ENCODE results near the gene NCOA5.
A peak's percentile ranks its signal among the peaks of the same experiment; 100 is the strongest.

The NCOA5 gene

DNA sequence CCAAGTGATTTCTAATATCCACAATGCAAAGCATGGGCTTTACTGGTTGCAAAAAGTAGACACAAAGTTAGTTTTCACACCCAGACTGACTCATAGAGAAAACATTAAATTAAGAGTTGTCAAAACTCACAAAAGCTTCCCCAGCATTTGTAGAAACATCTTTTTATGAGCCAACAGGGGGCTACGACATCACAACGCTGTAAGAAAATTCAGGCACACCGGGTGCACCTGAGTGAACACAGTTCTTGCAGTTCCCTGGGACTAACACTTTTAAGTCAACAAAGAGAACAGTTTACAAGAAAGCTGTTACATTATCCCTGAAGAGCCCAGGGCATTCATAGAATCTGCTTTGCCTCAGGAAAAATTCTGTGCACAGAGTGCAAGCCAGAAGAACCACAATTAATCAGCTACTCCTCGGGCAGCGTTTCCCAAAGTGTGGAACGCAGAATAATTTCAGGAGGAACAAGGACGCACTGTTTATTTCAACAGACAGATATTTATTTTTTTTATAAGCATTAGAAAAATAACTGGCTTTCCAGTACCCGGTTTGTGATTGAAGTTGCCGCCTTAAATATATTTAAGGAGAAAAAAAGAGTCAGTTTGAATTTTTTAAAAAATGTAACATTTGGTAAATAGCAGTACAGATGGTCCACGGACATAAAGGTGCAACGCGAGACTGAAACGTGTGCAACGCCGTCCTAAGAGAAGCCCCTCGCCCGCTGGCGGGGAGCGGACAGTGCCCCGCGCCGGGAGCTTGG is 1.2 kb downstream of the NCOA5 start:
- no peak for DNase-seq

DNA sequence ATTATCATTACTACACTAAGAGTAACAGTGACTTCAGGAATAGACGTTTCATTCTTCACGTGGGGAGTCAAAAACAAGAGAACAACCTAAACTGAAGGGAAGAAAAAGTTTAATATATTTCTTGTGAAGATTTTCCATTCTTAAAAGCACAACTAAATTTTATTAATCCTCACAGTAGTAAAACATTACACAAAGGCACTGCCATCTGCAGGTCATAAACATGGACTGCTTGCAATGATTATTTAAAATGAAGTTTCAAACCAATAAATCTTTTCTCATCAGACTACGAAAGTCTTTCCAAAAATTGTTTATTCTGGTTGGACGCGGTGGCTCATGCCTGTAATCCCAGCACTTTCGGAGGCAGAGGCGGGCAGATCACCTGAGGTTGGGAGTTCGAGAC is 2.6 kb downstream of the NCOA5 start:
- DNase-seq: no peak

DNA sequence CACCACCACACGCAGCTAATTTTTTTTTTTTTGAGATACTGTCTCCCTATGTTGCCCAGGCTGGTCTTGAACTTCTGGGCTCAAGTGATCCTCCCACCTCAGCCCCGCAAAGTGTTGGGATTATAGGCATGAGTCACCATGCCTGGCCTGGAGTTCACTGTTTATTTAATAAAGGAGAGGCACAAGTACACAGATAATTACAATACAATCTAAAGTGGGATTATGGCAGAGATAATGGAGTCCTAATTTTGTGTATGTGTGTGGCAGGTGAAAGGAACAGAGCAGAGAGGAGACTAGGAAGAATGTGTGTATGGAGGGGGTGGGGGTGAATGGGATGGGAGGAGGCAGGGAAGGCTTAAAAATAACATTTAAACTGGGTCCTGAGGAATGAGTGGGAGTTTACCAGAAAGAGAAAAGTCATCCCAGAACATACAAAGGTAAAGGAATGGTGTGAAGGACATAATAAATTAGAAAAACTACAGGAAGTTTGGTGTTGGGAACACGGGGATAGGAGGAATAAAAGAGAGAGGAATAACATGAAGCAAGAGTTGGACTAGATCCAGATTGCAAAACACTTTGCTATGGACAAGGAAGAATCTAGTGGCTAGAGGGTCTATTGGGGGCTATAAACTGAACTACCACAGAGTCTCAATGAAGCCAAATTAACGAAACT is 4.4 kb downstream of the NCOA5 start:
- no peak for DNase-seq

- no peak for DNase-seq
Observed at GRCh38 chr20:46084805-46085178, 5.0 kb downstream of the NCOA5 start.

DNA sequence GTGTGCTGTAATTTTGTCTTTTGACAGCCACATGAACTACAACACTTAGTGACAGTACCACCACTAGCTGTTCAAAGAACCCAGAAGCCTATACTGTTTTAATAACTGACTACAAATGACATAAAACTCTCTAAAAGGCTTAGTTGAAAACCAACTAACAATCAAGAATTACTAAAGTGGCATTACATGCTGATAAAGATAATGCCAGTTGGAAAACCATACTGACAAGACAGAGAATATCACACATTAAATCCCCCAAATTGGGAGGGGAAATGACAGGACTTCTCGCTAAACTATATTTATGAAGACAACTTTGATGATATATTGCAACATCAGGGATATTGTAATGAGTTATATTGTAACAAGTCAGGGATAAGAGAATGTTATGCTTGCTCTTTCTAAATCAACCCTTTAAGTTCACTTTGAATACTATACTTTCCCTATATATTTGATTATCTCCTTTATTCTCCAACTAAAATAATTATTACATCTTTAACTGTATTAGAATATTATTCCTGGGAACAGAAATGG is 6.2 kb downstream of the NCOA5 start:
- no peak for DNase-seq

DNA sequence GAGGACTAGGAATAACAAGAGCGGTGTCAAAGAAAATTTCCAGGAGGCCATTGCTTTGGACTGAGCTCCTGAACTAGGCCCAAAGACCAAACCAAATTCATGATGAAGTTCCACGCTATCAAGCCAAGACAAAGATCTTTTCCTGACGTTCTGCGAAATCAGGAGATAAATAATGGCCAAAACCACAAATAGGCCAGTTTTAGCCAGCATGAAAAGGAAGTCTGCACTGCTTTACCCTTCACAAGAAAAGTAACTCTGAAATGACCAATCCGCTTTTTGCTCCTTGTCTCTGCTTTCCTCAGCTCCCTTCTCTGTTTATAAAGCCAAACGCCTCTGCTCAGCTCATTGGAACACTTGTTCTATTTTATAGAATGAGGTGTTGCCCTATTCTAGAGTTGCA is 6.7 kb downstream of the NCOA5 start:
- no peak for DNase-seq

- DNase-seq: no peak
Observed at GRCh38 chr20:46081074-46081473, 8.7 kb downstream of the NCOA5 start.

DNA sequence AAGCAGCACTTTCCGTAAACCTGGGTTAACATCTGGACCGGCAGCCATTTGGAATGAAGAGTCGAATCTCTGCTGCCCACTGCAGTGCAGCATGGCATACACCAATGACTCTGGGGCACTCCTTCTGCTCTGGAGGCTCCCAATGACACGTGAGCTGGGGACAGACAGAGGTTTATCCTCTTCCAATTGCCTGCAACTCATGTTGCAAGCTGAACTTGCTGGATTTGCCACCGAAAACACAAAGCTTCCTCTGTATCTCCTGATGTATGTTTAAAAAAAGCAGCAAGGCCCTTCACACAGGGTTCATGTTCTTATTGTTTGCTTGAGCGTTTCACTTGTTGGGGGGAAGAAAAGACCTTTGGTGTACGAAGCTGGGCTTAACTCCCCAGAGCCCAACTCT is 10.8 kb downstream of the NCOA5 start:
- DNase-seq: no peak

- DNase-seq: no peak
Observed at GRCh38 chr20:46077642-46078305, 12.0 kb downstream of the NCOA5 start.

DNA sequence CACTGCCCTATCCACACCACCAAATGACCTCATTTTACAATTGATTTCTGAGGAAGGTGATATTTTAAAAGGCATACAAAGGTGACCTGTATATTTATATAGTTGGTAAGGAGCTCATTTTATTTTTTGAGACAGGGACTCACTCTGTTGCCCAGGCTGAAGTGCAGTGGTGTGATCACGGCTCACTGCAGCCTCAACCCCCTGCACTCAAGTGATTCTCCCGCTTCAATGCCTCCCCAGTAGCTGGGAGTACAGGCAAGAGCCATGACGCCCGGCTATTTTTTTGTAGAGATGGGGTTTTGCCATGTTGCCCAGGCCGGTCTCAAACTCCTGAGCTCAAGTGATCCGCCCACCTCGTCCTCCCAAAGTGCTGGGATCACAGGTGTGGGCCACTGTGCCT is 13.0 kb downstream of the NCOA5 start:
- no peak for DNase-seq

GRCh38 chr20:46074006-46074405 is 15.8 kb downstream of the NCOA5 start:
- DNase-seq: no peak

DNA sequence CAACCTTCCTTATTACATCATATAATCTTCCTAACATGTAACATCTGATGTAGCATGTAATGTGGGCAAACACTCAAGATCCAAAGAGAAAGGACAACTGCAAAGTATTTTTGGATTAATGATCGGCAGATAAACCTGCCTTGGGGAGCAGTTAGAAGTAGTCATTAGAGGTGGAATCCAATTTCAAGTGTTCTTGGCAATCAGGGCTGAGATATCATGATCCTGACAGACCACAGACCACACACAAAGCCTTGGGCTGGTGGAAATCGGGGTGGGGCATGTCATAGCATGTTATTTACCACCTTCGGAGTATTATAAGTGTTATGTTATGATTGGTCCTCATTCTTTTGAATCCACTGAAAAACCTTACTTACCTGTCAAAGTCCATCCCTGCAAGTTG is 16.3 kb downstream of the NCOA5 start:
- no peak for DNase-seq

- DNase-seq: no peak
Observed at GRCh38 chr20:46073024-46073423, 16.7 kb downstream of the NCOA5 start.

GRCh38 chr20:46071573-46071972 is 18.2 kb downstream of the NCOA5 start:
- DNase-seq: no peak

DNA sequence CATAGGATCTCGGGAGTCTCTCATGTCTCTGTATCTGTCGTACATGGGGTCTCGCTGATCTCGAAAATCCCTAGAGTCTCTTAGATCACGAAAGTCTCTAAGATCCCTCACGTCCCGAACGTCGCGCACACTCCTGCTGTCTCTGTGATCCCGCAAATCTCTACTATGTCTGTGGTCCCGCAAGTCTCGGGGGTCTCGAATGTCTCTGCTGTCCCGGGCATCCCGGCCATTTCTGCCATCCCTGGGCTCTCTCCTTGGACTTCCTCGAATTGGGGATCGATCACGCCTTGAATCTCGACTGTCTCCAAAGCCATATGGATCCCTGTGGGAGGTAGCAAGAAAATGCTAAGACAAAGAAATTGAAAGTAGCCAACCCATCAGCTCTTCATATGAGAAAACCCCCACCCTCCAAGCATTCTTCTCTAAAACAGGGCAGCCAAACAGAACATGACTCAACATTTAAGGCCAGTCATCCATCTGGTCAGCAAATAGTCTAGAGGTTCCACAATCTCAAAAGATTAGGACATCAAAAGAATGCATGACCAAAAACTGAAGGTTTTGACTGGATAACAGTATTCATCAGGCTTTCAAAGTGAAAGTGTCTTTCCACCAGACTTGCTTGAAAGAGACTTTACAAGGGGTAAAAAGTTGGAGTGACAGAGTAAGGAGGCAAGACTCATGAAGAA is 19.4 kb downstream of the NCOA5 start:
- DNase-seq: no peak

- no peak for DNase-seq
Observed at GRCh38 chr20:46065691-46066090, 24.1 kb downstream of the NCOA5 start.

GRCh38 chr20:46065006-46065405 is 24.8 kb downstream of the NCOA5 start:
- no peak for DNase-seq

- no peak for DNase-seq
Observed at GRCh38 chr20:46063652-46064054, 26.1 kb downstream of the NCOA5 start.

GRCh38 chr20:46063151-46063550 is 26.6 kb downstream of the NCOA5 start:
- no peak for DNase-seq

- DNase-seq: no peak
Observed at GRCh38 chr20:46062621-46063020, 27.1 kb downstream of the NCOA5 start.

DNA sequence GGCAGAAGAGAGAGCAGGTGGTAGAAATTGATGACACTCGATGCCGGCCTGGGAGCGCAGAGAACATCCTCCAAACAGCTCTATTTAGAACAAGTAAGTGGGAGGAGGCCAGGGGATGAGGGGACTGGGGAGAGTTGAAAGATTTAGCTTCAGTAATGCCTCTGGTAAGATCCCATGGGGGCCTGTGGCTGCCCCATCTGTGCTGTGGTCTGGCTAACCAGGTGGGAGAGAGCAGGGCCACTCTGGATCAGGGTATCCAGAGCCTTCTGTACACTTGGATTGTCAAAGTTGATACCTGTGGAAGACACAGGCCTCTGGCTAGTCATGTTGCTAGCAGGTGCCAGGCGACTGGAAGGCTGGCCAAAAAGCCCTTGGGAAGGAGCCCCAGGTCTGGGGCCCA is 27.6 kb downstream of the NCOA5 start:
- no peak for DNase-seq

GRCh38 chr20:46060975-46061374 is 28.8 kb downstream of the NCOA5 start:
- no peak for DNase-seq

DNA sequence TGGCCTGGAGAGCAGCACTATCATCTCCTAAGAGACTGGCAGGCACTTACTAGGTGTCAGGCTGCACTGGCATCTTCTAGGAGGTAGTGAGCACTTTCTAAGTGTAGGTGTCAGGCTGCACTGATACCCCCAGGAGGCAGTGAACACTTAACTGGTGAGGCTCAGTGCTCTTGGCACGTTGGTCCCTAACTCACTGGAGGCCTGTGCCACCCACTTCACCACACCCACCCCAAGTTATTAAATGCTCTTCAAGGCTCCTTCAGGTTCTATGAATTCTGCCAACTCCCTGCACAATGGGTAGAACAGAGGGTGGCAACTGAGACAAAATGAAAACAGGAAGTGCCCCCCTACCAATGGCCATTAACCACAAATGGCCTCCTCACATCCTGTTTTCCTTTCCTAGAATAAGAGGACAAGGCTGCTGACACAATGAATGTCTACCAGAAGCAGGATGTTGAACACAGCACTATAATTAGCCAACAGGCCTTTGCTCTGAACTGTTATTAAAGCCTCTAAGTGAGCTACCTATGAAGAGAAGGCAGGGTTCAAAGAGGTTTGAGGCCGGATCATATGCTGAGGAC is 29.4 kb downstream of the NCOA5 start:
- peak; percentile 2 for DNase-seq

All from central memory CD4-positive, alpha-beta T cell (primary cell).